Fibroblast of lung (primary cell): ENCODE results near the gene SERTAD2. TPM values are rescaled to one million over a fixed set of nuclear protein-coding genes. Genes with fewer than 3 reads are reported as not detected.

Source experiments
- DNase-seq, 2 donors: peaks; one replicate each; pipeline versions ENCODE4 v3.0.0 to v3.0.0-alpha.2; 2010; ENCODE audit warnings: low read depth in 2 of 2
- H2AFZ ChIP-seq: 2 replicates; pipeline ENCODE4 v1.5.1; 2012; ENCODE audit warnings: low read length, control low read depth, inconsistent platforms
- H3K27ac ChIP-seq: 2 replicates; pipeline ENCODE4 v1.5.1; 2011; ENCODE audit warnings: low read length, control low read depth; ENCODE audit not compliant: insufficient read depth
- H3K27me3 ChIP-seq: 2 replicates; pipeline ENCODE4 v1.5.1; 2011; ENCODE audit warnings: mild to moderate bottlenecking, low read length; ENCODE audit not compliant: control insufficient read depth, insufficient read depth
- H3K36me3 ChIP-seq: 2 replicates; pipeline ENCODE4 v1.5.1; 2011; ENCODE audit warnings: low read length; ENCODE audit not compliant: control insufficient read depth, insufficient read depth
- H3K4me1 ChIP-seq: 2 replicates; pipeline ENCODE4 v1.5.1; 2011; ENCODE audit warnings: low read length; ENCODE audit not compliant: control insufficient read depth, insufficient read depth; ENCODE audit errors: extremely low read depth
- H3K4me2 ChIP-seq: 2 replicates; pipeline ENCODE4 v1.5.1; 2011; ENCODE audit warnings: low read length, control low read depth; ENCODE audit not compliant: insufficient read depth; ENCODE audit errors: extremely low read depth
- H3K4me3 ChIP-seq, 4 experiments: fragments of 200-600 bp in 1 of 4; sonication (generic) in 1 of 4; replicated peaks in 1 of 4; 2 replicates each; pipeline ENCODE4 v1.5.1; 2011 to 2016; ENCODE audit warnings: low read length in 4 of 4, low read depth in 3 of 4, mild to moderate bottlenecking in 3 of 4, control low read depth in 2 of 4, inconsistent platforms in 1 of 4, mixed read lengths in 1 of 4; ENCODE audit not compliant: insufficient read depth in 1 of 4; ENCODE audit errors: control extremely low read depth in 1 of 4
- H3K79me2 ChIP-seq: 2 replicates; pipeline ENCODE4 v1.5.1; 2012; ENCODE audit warnings: mild to moderate bottlenecking, low read length, inconsistent platforms; ENCODE audit not compliant: control insufficient read depth, insufficient read depth
- H3K9ac ChIP-seq: 2 replicates; pipeline ENCODE4 v1.5.1; 2011; ENCODE audit warnings: mild to moderate bottlenecking, low read length, control low read depth; ENCODE audit not compliant: insufficient read depth
- H3K9me3 ChIP-seq: 2 replicates; pipeline ENCODE4 v1.5.1; 2012; ENCODE audit warnings: low read depth, low read length; ENCODE audit not compliant: control insufficient read depth, insufficient read depth
- H4K20me1 ChIP-seq: 2 replicates; pipeline ENCODE4 v1.5.1; 2011; ENCODE audit warnings: low read length; ENCODE audit not compliant: control insufficient read depth, insufficient read depth; ENCODE audit errors: extremely low read depth
- CTCF ChIP-seq, 2 donors: IDR thresholded peaks in 1 of 2; conservative IDR thresholded peaks in 1 of 2; 1 replicate in 1 of 2; 2 replicates in 1 of 2; pipeline ENCODE4 v1.5.1; 2011 to 2012; ENCODE audit warnings: low read length in 2 of 2, control low read depth in 1 of 2, inconsistent platforms in 1 of 2, low read depth in 1 of 2, mild to moderate bottlenecking in 1 of 2
- EZH2 ChIP-seq: IDR thresholded peaks from 2 replicates; pipeline ENCODE4 v1.5.1; 2012; ENCODE audit warnings: low read length, control low read depth, mild to moderate bottlenecking; ENCODE audit errors: missing control alignments
- polyA plus RNA-seq, 2 donors: library from polyadenylated mRNA; depleted of rRNA in 1 of 2; stranded (reverse) in 1 of 2; unstranded in 1 of 2; fragments of >200 nt; gene quantifications; 2 replicates each; pipeline ENCODE4 v1.2.1, GENCODE V29; 2011 to 2012; ENCODE audit warnings: missing spikeins in 1 of 2
- total RNA-seq: library from RNA; depleted of rRNA; stranded (reverse); fragments of >200 nt; gene quantifications from 2 replicates; pipeline ENCODE4 v1.2.1, GENCODE V29; 2014

Gene SERTAD2
- total and polyA plus RNA-seq, 2 donors (not counting 1 experiment from before 2014, with no cell fraction given), result 15.2 to 16.5 TPM

GRCh38 chr2:64637931-64638330 is 15.8 kb downstream of the SERTAD2 start:
- no peak overlapping the region for H2AFZ ChIP-seq
- peaks cover 10% of the 10 kb centered on the region for H3K36me3 ChIP-seq
- no peak overlapping the region for H3K9ac ChIP-seq
- H3K9me3 ChIP-seq, result no peaks in the 10 kb centered on the region
- no peaks in the 10 kb centered on the region for H3K27me3 ChIP-seq
- peaks cover 11% of the 10 kb centered on the region for H3K4me1 ChIP-seq
- H3K27ac ChIP-seq, result no peak overlapping the region
- peaks cover 64% of the 10 kb centered on the region for H3K79me2 ChIP-seq
- no peaks in the 10 kb centered on the region for H4K20me1 ChIP-seq
- no peak overlapping the region for H3K4me2 ChIP-seq
- H3K4me3 ChIP-seq, result no peak overlapping the region
- no peak for DNase-seq
- TF ChIP-seq EZH2 (no peak), CTCF (conservative IDR thresholded peaks at IDR 0.05 in 1 of 2, IDR thresholded peaks at IDR 0.05 in 1 of 2; ENCODE audit: low read depth in 1 of 2, low read length in 2 of 2) (no peak)

- Histone ChIP-seq H3K9ac (no peak overlapping the region), H4K20me1 (no peaks in the 10 kb centered on the region), H3K9me3 (no peaks in the 10 kb centered on the region), H3K4me2 (no peak overlapping the region), H3K27ac (no peak overlapping the region), H3K27me3 (no peaks in the 10 kb centered on the region), H3K4me1 (peaks cover 13% of the 10 kb centered on the region), H2AFZ (no peak overlapping the region), H3K36me3 (peaks cover 10% of the 10 kb centered on the region), H3K4me3 (no peak overlapping the region), H3K79me2 (peaks cover 56% of the 10 kb centered on the region)
- TF ChIP-seq CTCF (conservative IDR thresholded peaks at IDR 0.05 in 1 of 2, IDR thresholded peaks at IDR 0.05 in 1 of 2; ENCODE audit: low read depth in 1 of 2, low read length in 2 of 2) (no peak), EZH2 (no peak)
- no peak for DNase-seq
Measured at GRCh38 chr2:64637000-64637635, 16.6 kb downstream of the SERTAD2 start.

GRCh38 chr2:64635976-64636911 is 17.5 kb downstream of the SERTAD2 start:
- Histone ChIP-seq H4K20me1 (no peaks in the 10 kb centered on the region), H3K36me3 (peaks cover 8% of the 10 kb centered on the region), H3K9me3 (no peaks in the 10 kb centered on the region), H3K4me1 (peaks cover 13% of the 10 kb centered on the region), H2AFZ (no peak overlapping the region), H3K27ac (no peak overlapping the region), H3K27me3 (no peaks in the 10 kb centered on the region), H3K4me2 (no peak overlapping the region), H3K79me2 (peaks cover 49% of the 10 kb centered on the region), H3K9ac (no peak overlapping the region), H3K4me3 (no peak overlapping the region)
- no peak for DNase-seq
- no peak for TF ChIP-seq EZH2
- TF ChIP-seq CTCF (conservative IDR thresholded peaks at IDR 0.05 in 1 of 2, IDR thresholded peaks at IDR 0.05 in 1 of 2; ENCODE audit: low read depth in 1 of 2, low read length in 2 of 2), result no peak
